DOHH2 (cell line): Measurements from ENCODE around the gene USP40.

Experiments used
- CTCF ChIP-seq: fragments of 200-600 bp; sonication (generic); IDR thresholded peaks from one replicate; pipeline ENCODE4 v1.5.1; 2014; ENCODE audit warnings: antibody characterized with exemption, mild to moderate bottlenecking, low read depth, low read length; ENCODE audit not compliant: poor library complexity, severe bottlenecking
- EZH2phosphoT487 ChIP-seq: fragments of 200-600 bp; sonication (generic); IDR thresholded peaks from 2 replicates; pipeline ENCODE4 v1.6.1; 2017; ENCODE audit warnings: borderline replicate concordance, mild to moderate bottlenecking, antibody characterized with exemption, low read length, moderate library complexity, mixed read lengths

- no peak for TF ChIP-seq CTCF
- TF ChIP-seq EZH2phosphoT487: no peak
These were observed 38.2 kb upstream of the USP40 start for GRCh38 chr2:233604826-233605225.
